Keratinocyte (primary cell): ENCODE measurements around the gene NCKAP5. TPM values are rescaled to one million over a fixed set of nuclear protein-coding genes. Genes with fewer than 3 reads are reported as not detected.

ENCODE experiments used
- DNase-seq: peaks from one replicate; pipeline ENCODE4 v3.0.0-alpha.2; 2011; ENCODE audit warnings: low read depth, missing footprints, low spot score
- FAIRE-seq: peaks from 2 replicates; lab custom pipeline; 2011; peaks lifted over from hg19 to GRCh38; lab: Jason Lieb, UNC
- H2AFZ ChIP-seq: 2 replicates; pipeline ENCODE4 v1.6.0; 2012; ENCODE audit warnings: low read length, control low read depth, inconsistent platforms; ENCODE audit not compliant: control insufficient read depth
- H3K27ac ChIP-seq: 2 replicates; pipeline ENCODE4 v1.5.1; 2011; ENCODE audit warnings: low read length; ENCODE audit not compliant: control insufficient read depth, insufficient read depth
- H3K27me3 ChIP-seq: 3 replicates; pipeline ENCODE4 v1.6.0; 2011; ENCODE audit warnings: low read length; ENCODE audit not compliant: control insufficient read depth, insufficient read depth; ENCODE audit errors: extremely low read depth
- H3K36me3 ChIP-seq, 2 experiments: 2 replicates in 1 of 2; 3 replicates in 1 of 2; pipeline ENCODE4 v1.5.1; 2011; ENCODE audit warnings: low read length in 2 of 2, mild to moderate bottlenecking in 1 of 2; ENCODE audit not compliant: control insufficient read depth in 2 of 2, insufficient read depth in 2 of 2; ENCODE audit errors: extremely low read depth in 1 of 2
- H3K4me1 ChIP-seq: 3 replicates; pipeline ENCODE4 v1.5.1; 2011; ENCODE audit warnings: low read length; ENCODE audit not compliant: control insufficient read depth, insufficient read depth; ENCODE audit errors: extremely low read depth
- H3K4me2 ChIP-seq: 3 replicates; pipeline ENCODE4 v1.6.0; 2011; ENCODE audit warnings: low read depth, low read length; ENCODE audit not compliant: control insufficient read depth, insufficient read depth; ENCODE audit errors: extremely low read depth
- H3K4me3 ChIP-seq, 3 experiments: fragments of 200-600 bp in 1 of 3; sonication (generic) in 1 of 3; 2 replicates in 2 of 3; 3 replicates in 1 of 3; pipeline ENCODE4 v1.5.1; 2011 to 2016; ENCODE audit warnings: low read length in 3 of 3, mild to moderate bottlenecking in 3 of 3, control low read depth in 2 of 3, inconsistent platforms in 1 of 3, low read depth in 1 of 3, mixed read lengths in 1 of 3, mixed run types in 1 of 3, moderate library complexity in 1 of 3; ENCODE audit not compliant: control insufficient read depth in 2 of 3, insufficient read depth in 2 of 3; ENCODE audit errors: extremely low read depth in 1 of 3
- H3K79me2 ChIP-seq: 2 replicates; pipeline ENCODE4 v1.6.0; 2012; ENCODE audit warnings: low read length; ENCODE audit not compliant: control insufficient read depth, insufficient read depth
- H3K9ac ChIP-seq: 3 replicates; pipeline ENCODE4 v1.6.0; 2011; ENCODE audit warnings: low read length; ENCODE audit not compliant: control insufficient read depth, insufficient read depth; ENCODE audit errors: extremely low read depth
- H3K9me1 ChIP-seq: 3 replicates; pipeline ENCODE4 v1.6.0; 2011; ENCODE audit warnings: low read length; ENCODE audit not compliant: control insufficient read depth, insufficient read depth; ENCODE audit errors: extremely low read depth
- H3K9me3 ChIP-seq: 2 replicates; pipeline ENCODE4 v1.5.1; 2012; ENCODE audit warnings: low read depth, low read length; ENCODE audit not compliant: control insufficient read depth
- H4K20me1 ChIP-seq: 3 replicates; pipeline ENCODE4 v1.6.0; 2011; ENCODE audit warnings: low read length; ENCODE audit not compliant: control insufficient read depth, insufficient read depth; ENCODE audit errors: extremely low read depth
- CTCF ChIP-seq, 3 experiments: IDR thresholded peaks in 1 of 3; conservative IDR thresholded peaks in 1 of 3; optimal IDR thresholded peaks in 1 of 3; 2 replicates in 2 of 3; 3 replicates in 1 of 3; pipeline versions ENCODE3 to v1.5.1; 2011; ENCODE audit warnings: low read length in 3 of 3, mild to moderate bottlenecking in 3 of 3, moderate library complexity in 2 of 3, control low read depth in 1 of 3, inconsistent platforms in 1 of 3; ENCODE audit not compliant: insufficient read depth in 2 of 3; ENCODE audit errors: extremely low read depth in 1 of 3
- EZH2 ChIP-seq: IDR thresholded peaks from one replicate; pipeline ENCODE4 v1.6.1; 2012; ENCODE audit warnings: inconsistent platforms, mild to moderate bottlenecking, low read length, moderate library complexity
- dilution Hi-C: fragments of 300-500 bp; cut with MboI; formaldehyde crosslinking; loops from one replicate; pipeline ENCODE4 v1.7.0; 2020; ENCODE audit warnings: low sequenced_read_pairs; ENCODE audit not compliant: extremely low pct_ligation_motif_present
- polyA plus RNA-seq, 5 experiments: library from polyadenylated mRNA; depleted of rRNA in 3 of 5; stranded (reverse) in 3 of 5; stranded (forward) in 1 of 5; unstranded in 1 of 5; fragments of >200 nt; gene quantifications; 1 replicate in 1 of 5; 2 replicates in 3 of 5; 3 replicates in 1 of 5; pipeline versions ENCODE4 v1.2.1 to v1.2.3, GENCODE V29; 2011 to 2012; ENCODE audit warnings: missing spikeins in 2 of 5, low read depth in 1 of 5, low replicate concordance in 1 of 5

Gene NCKAP5
- polyA plus RNA-seq, 1 donor (not counting 4 experiments of a cell fraction or from before 2014, with no cell fraction given): 3.6 TPM

- H3K79me2 ChIP-seq: no peaks in the 10 kb centered on the region
- no peaks in the 10 kb centered on the region for H4K20me1 ChIP-seq
- peaks cover 0 to 2% of the 10 kb centered on the region in 2 experiments for H3K36me3 ChIP-seq
Measured at GRCh38 chr2:133518700-133519344, 49.4 kb downstream of the NCKAP5 start.

GRCh38 chr2:133517876-133518275 is 50.4 kb downstream of the NCKAP5 start:
- H3K9me3 ChIP-seq: no peaks in the 10 kb centered on the region
- H3K9ac ChIP-seq: no peak overlapping the region
- H3K4me2 ChIP-seq: no peak overlapping the region
- H3K4me3 ChIP-seq: no peak overlapping the region
- FAIRE-seq (no peak), DNase-seq (no peak)
- H4K20me1 ChIP-seq: no peaks in the 10 kb centered on the region
- dilution Hi-C loops: no loop called here
- no peaks in the 10 kb centered on the region for H3K4me1 ChIP-seq
- H3K79me2 ChIP-seq: no peaks in the 10 kb centered on the region
- no peak overlapping the region for H2AFZ ChIP-seq
- H3K9me1 ChIP-seq: no peaks in the 10 kb centered on the region
- no peak overlapping the region for H3K27ac ChIP-seq
- TF ChIP-seq EZH2 (no peak), CTCF (optimal IDR thresholded peaks at IDR 0.05 in 1 of 3, IDR thresholded peaks at IDR 0.05 in 1 of 3, conservative IDR thresholded peaks at IDR 0.05 in 1 of 3; ENCODE audit: extremely low read depth in 1 of 3, insufficient read depth in 2 of 3, low read length in 3 of 3) (no peak)
- peaks cover 0 to 2% of the 10 kb centered on the region in 2 experiments for H3K36me3 ChIP-seq
- no peaks in the 10 kb centered on the region for H3K27me3 ChIP-seq

More at GRCh38 chr2:133518700-133519344, 49.4 kb downstream of the NCKAP5 start:
- no peak overlapping the region for H3K4me2 ChIP-seq
- TF ChIP-seq EZH2: no peak
- TF ChIP-seq CTCF (optimal IDR thresholded peaks at IDR 0.05 in 1 of 3, IDR thresholded peaks at IDR 0.05 in 1 of 3, conservative IDR thresholded peaks at IDR 0.05 in 1 of 3; ENCODE audit: extremely low read depth in 1 of 3, insufficient read depth in 2 of 3, low read length in 3 of 3): no peak
- no peak overlapping the region for H3K9ac ChIP-seq
- H3K4me1 ChIP-seq: no peaks in the 10 kb centered on the region
- DNase-seq (no peak), FAIRE-seq (no peak)
- H3K4me3 ChIP-seq: no peak overlapping the region
- H3K27me3 ChIP-seq: no peaks in the 10 kb centered on the region
- no peak overlapping the region for H2AFZ ChIP-seq
- dilution Hi-C loops: no loop called here
- H3K27ac ChIP-seq: no peak overlapping the region
- H3K9me3 ChIP-seq: no peaks in the 10 kb centered on the region
- no peaks in the 10 kb centered on the region for H3K9me1 ChIP-seq
